Suprapubic skin (tissue), 4 donors: ENCODE results near the gene LYRM4. TPM values are rescaled to one million over a fixed set of nuclear protein-coding genes. Genes with fewer than 3 reads are reported as not detected.

Experiments
- DNase-seq, 2 donors: peaks; one replicate each; pipeline ENCODE4 v3.0.0-alpha.2; 2019; ENCODE audit warnings: low spot score in 2 of 2
- H3K27ac ChIP-seq: fragments of 200-600 bp; sonication (generic); one replicate; pipeline ENCODE4 v1.5.1; 2019
- H3K27me3 ChIP-seq: fragments of 200-600 bp; sonication (generic); one replicate; pipeline ENCODE4 v1.5.1; 2019
- H3K36me3 ChIP-seq: fragments of 200-600 bp; sonication (generic); one replicate; pipeline ENCODE4 v1.5.1; 2019
- H3K4me1 ChIP-seq: fragments of 200-600 bp; sonication (generic); one replicate; pipeline ENCODE4 v1.5.1; 2019
- H3K4me3 ChIP-seq: fragments of 200-600 bp; sonication (generic); one replicate; pipeline ENCODE4 v1.5.1; 2019; ENCODE audit warnings: mild to moderate bottlenecking
- H3K9me3 ChIP-seq: fragments of 200-600 bp; sonication (generic); one replicate; pipeline ENCODE4 v1.5.1; 2019
- EP300 ChIP-seq: sonication (generic); formaldehyde crosslinking; IDR thresholded peaks from one replicate; pipeline ENCODE4 v1.6.1; 2017; ENCODE audit warnings: antibody characterized with exemption
- POLR2A ChIP-seq, 2 donors: fragments of 450-650 bp; IDR thresholded peaks; one replicate each; pipeline ENCODE4 v1.6.1; 2017; ENCODE audit warnings: antibody characterized with exemption in 2 of 2, mild to moderate bottlenecking in 2 of 2, moderate library complexity in 2 of 2
- POLR2AphosphoS5 ChIP-seq, 3 donors: sonication (generic); formaldehyde crosslinking; IDR thresholded peaks; one replicate each; pipeline ENCODE4 v1.6.1; 2017; ENCODE audit warnings: antibody characterized with exemption in 3 of 3
- WGBS: methylation state at CpG from one replicate; pipeline ENCODE4 v1.1.5; 2018; 5-methylcytosine and 5-hydroxymethylcytosine counted together
- total RNA-seq, 4 donors: library from RNA; depleted of rRNA; stranded (reverse); fragments of >200 nt; gene quantifications; one replicate each; pipeline ENCODE4 v1.1.0, GENCODE V29; 2016
- TF ChIP-seq, protein P1 (sequence below), 2 donors: fragments of 200-600 bp in 1 of 2; fragments of 450-650 bp in 1 of 2; sonication (generic) in 1 of 2; IDR thresholded peaks; one replicate each; pipeline ENCODE4 v1.5.1; 2016 to 2019; ENCODE audit warnings: antibody characterized with exemption in 2 of 2, mild to moderate bottlenecking in 1 of 2, moderate library complexity in 1 of 2

Gene LYRM4
- total RNA-seq, 4 donors from 2014 or later: 16.1 to 37.5 (median 19.6) TPM

DNA sequence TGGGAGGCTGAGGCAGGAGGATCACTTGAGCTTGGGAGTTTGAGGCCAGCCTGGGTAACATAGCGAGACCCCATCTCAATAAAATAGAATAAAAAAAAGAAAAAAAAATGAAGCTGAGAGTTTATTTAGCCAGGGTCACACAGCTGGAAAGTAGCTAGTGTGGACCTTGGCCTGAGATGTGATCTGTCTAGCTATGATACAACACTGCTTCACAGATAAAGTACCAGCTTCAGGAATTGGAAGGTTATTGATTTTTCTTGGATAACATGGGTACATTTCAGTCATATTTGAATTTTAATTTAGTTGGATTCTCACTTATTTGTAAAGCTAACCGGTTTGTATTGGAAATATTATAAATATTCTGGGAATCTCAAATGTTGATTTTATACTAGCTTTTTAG is 5.7 kb upstream of the LYRM4 start:
- 92% methylated on average over 2 of the region's 2 CpGs for WGBS
- H3K9me3 ChIP-seq: no peaks in the 10 kb centered on the region
- no peak for TF ChIP-seq POLR2A (IDR thresholded peaks at IDR 0.05)
- TF ChIP-seq, protein P1, sequence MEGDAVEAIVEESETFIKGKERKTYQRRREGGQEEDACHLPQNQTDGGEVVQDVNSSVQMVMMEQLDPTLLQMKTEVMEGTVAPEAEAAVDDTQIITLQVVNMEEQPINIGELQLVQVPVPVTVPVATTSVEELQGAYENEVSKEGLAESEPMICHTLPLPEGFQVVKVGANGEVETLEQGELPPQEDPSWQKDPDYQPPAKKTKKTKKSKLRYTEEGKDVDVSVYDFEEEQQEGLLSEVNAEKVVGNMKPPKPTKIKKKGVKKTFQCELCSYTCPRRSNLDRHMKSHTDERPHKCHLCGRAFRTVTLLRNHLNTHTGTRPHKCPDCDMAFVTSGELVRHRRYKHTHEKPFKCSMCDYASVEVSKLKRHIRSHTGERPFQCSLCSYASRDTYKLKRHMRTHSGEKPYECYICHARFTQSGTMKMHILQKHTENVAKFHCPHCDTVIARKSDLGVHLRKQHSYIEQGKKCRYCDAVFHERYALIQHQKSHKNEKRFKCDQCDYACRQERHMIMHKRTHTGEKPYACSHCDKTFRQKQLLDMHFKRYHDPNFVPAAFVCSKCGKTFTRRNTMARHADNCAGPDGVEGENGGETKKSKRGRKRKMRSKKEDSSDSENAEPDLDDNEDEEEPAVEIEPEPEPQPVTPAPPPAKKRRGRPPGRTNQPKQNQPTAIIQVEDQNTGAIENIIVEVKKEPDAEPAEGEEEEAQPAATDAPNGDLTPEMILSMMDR (IDR thresholded peaks at IDR 0.05): no peak
- TF ChIP-seq EP300: no peak
- TF ChIP-seq POLR2AphosphoS5 (IDR thresholded peaks at IDR 0.05): no peak
- H3K36me3 ChIP-seq: peaks cover 3% of the 10 kb centered on the region
- peaks cover 11% of the 10 kb centered on the region for H3K4me1 ChIP-seq
- no peaks in the 10 kb centered on the region for H3K27me3 ChIP-seq
- H3K4me3 ChIP-seq: no peak overlapping the region
- no peak overlapping the region for H3K27ac ChIP-seq
- no peak for DNase-seq

DNA sequence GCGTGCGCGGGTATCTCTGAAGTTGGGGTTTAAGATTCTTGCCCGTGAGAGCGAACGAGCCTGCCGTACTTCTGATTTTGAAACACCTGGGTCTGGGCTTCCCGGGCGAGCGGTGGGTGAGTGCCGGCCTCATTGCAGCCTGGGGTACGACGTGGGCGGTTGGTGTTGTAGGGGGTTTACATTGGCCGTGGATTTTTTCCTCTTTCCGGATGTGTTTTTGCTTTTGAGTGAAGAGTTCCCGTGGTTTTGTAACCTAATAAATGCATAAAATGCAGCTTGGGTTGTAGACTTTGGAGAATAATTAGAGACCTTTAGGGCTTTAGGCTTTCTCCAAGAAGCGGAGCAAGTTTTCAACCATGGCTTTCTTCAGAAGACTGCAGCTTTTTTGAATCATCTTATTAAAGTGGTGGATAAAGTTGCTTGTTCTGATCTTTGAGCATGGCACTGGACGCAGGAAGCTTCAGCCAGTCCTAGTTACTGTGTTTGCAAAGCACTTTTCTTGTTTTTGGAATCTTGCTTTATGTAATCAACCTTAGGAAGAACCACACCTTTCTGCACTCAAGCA is 877 bp upstream of the LYRM4 start:
- TF ChIP-seq, protein P1 (IDR thresholded peaks at IDR 0.05): no peak
- TF ChIP-seq POLR2A (IDR thresholded peaks at IDR 0.05): no peak
- TF ChIP-seq EP300: no peak
- no peak for TF ChIP-seq POLR2AphosphoS5 (IDR thresholded peaks at IDR 0.05)
- DNase-seq: no peak
- Histone ChIP-seq H3K36me3 (peaks cover 3% of the 10 kb centered on the region), H3K9me3 (no peaks in the 10 kb centered on the region), H3K27me3 (no peaks in the 10 kb centered on the region), H3K27ac (peak overlapping the region; percentile 99), H3K4me3 (peak overlapping the region; percentile 72), H3K4me1 (peaks cover 22% of the 10 kb centered on the region)
- WGBS: 0% methylated on average over 19 of the region's 19 CpGs

DNA sequence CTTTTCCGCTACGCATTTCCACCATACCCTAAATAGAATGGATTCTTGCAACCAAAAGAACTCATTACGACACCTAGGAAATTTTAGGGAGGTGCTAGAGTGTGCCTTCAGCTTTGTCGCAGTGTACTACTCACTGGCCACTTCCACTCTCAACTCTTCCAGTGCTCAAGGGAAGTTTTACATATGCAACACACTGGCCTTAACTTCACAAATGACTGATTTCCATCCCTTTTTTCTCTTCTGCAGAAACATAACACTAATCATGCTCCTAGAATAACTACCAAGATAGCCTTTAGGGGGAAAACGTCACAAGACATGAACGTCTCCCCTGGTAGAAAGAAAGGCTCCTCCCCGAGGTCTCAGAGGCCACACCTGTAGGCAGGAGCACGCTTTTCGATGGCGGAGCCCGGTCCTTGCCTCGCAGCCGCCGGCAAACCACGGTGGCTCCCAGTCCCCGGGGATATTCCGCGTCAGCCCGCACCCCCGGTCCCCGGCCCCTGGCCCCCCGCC is 584 bp downstream of the LYRM4 start:
- 3% methylated on average over 12 of the region's 22 CpGs for WGBS
- TF ChIP-seq, protein P1 (IDR thresholded peaks at IDR 0.05): no peak
- TF ChIP-seq EP300: no peak
- TF ChIP-seq POLR2A (IDR thresholded peaks at IDR 0.05): no peak
- TF ChIP-seq POLR2AphosphoS5 (IDR thresholded peaks at IDR 0.05): no peak
- H3K9me3 ChIP-seq: no peaks in the 10 kb centered on the region
- peak overlapping the region; percentile 99 for H3K27ac ChIP-seq
- H3K27me3 ChIP-seq: no peaks in the 10 kb centered on the region
- H3K4me3 ChIP-seq: peak overlapping the region; percentile 72
- peaks cover 22% of the 10 kb centered on the region for H3K4me1 ChIP-seq
- H3K36me3 ChIP-seq: no peaks in the 10 kb centered on the region
- peak in 1 of 2 donors; percentile 70 for DNase-seq

DNA sequence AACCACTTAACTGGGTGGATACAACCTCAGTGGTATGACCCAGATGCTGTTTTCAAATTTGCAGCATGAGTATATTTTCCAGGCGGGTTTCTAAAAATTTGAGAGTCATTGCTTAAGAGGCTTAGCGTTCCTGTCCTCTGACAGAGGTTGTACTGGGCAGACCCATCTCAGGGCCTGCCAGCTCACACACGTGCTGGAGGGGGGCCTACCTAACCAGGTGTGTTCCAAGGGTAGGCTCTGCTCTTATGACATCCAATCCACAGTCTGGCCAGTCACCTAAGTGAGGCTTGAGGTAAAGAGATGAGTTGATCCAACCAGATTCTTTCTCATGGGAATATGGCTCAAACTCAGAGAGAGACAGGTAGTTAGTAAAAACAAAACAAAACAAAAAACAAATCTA is 1.3 kb downstream of the LYRM4 start:
- no peak for TF ChIP-seq POLR2AphosphoS5 (IDR thresholded peaks at IDR 0.05)
- TF ChIP-seq EP300: no peak
- TF ChIP-seq, protein P1 (IDR thresholded peaks at IDR 0.05): no peak
- TF ChIP-seq POLR2A (IDR thresholded peaks at IDR 0.05): no peak
- Histone ChIP-seq H3K4me1 (peaks cover 22% of the 10 kb centered on the region), H3K4me3 (peak overlapping the region; percentile 72), H3K27me3 (no peaks in the 10 kb centered on the region), H3K27ac (no peak overlapping the region), H3K9me3 (no peaks in the 10 kb centered on the region), H3K36me3 (no peaks in the 10 kb centered on the region)
- no peak for DNase-seq
- WGBS: 75% methylated on average over 3 of the region's 3 CpGs

DNA sequence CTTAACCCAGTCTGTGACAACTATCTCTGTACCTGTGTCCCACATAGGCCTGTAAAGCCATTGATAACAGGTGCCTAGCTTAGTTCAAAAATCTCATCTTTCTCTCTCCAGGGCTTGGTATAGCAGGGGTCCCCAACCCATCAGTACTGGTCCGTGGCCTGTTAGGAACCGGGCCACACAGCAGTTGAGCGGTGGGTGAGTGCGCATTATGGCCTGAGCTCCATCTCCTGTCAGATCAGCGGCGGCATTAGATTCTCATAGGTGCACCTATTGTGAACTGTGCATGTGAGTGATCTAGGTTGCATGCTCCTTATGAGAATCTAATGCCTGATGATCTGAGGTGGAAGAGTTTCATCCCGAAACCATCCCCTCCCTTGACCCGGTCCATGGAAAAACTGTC is 3.4 kb downstream of the LYRM4 start:
- Histone ChIP-seq H3K4me3 (no peak overlapping the region), H3K27ac (no peak overlapping the region), H3K9me3 (no peaks in the 10 kb centered on the region), H3K36me3 (no peaks in the 10 kb centered on the region), H3K27me3 (no peaks in the 10 kb centered on the region), H3K4me1 (peaks cover 16% of the 10 kb centered on the region)
- DNase-seq: no peak
- 90% methylated on average over 5 of the region's 8 CpGs for whole genome bisulfite sequencing
- TF ChIP-seq EP300: no peak
- no peak for TF ChIP-seq POLR2A (IDR thresholded peaks at IDR 0.05)

DNA sequence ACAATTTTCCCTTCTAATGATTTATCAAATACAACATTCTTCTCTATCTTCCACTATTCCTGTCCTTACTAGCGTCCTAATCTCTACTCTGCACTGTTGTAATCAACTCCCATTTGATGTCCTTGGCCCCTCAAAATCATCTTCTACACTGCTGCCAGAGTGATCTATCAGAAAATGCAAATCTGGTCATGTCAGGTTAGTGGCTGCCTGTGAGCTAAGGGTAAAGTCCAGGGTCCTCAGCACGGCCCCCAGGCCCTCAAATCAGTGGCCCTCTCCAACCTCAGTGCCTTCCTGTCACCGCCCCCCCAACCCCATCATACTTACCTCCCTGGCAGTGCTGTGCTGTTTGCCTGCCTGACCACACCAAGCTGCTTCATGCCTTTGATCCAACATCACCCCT is 3.8 kb downstream of the LYRM4 start:
- Histone ChIP-seq H3K9me3 (no peaks in the 10 kb centered on the region), H3K36me3 (no peaks in the 10 kb centered on the region), H3K4me3 (no peak overlapping the region), H3K27me3 (no peaks in the 10 kb centered on the region), H3K4me1 (peaks cover 12% of the 10 kb centered on the region), H3K27ac (no peak overlapping the region)
- WGBS: 94% methylated on average over 3 of the region's 3 CpGs
- no peak for DNase-seq
- TF ChIP-seq EP300 (no peak), POLR2A (IDR thresholded peaks at IDR 0.05) (no peak), POLR2AphosphoS5 (IDR thresholded peaks at IDR 0.05) (no peak)
- TF ChIP-seq, protein P1 (IDR thresholded peaks at IDR 0.05): no peak
